GM12878 (cell line): ENCODE data around the gene KCNN3. TPM values are rescaled to one million over a fixed set of nuclear protein-coding genes. Genes with fewer than 3 reads are reported as not detected.

ENCODE experiments used
- ATAC-seq: fragments of 200-7000 bp; cut with Tn5 transposase; 3 replicates; pipeline ENCODE4 v1.9.1; 2020; ENCODE audit warnings: mild to moderate bottlenecking, moderate library complexity
- BruUV-seq: library from RNA; stranded (reverse); fragments of 400-500 nt; replicated peaks from 2 replicates; lab custom pipeline; 2021; lab: Mats Ljungman, UMichigan
- CTCF ChIA-PET: fragments of 300-600 bp; sonication (Branson Sonifier 250); formaldehyde crosslinking; extraction: SDS; loops from one replicate; lab custom pipeline; 2021; ENCODE audit warnings: inconsistent platforms; lab: Yijun Ruan, JAX
- POLR2A ChIA-PET: fragments of 350-600 bp; formaldehyde crosslinking; extraction: SDS; loops from one replicate; lab custom pipeline; 2021; ENCODE audit warnings: inconsistent platforms; lab: Charles Lee
- RAD21 ChIA-PET: fragments of 300-600 bp; sonication (Branson Sonifier 250); formaldehyde crosslinking; loops from one replicate; lab custom pipeline; 2023; ENCODE audit warnings: antibody characterized with exemption; ENCODE audit not compliant: unreplicated experiment; lab: Charles Lee
- SMC1A ChIA-PET: fragments of 300-600 bp; sonication (Branson Sonifier 250); formaldehyde crosslinking; loops from one replicate; lab custom pipeline; 2023; ENCODE audit not compliant: unreplicated experiment, uncharacterized antibody; lab: Charles Lee
- DNase-seq: peaks from one replicate; pipeline ENCODE4 v3.0.0-alpha.2; 2011; ENCODE audit warnings: low read depth, low spot score
- FAIRE-seq: peaks from 3 replicates; lab custom pipeline; 2011; peaks lifted over from hg19 to GRCh38; lab: Jason Lieb, UNC
- H2AFZ ChIP-seq: 2 replicates; pipeline ENCODE4 v1.6.0; 2011; ENCODE audit warnings: low read depth, low read length, control low read depth; ENCODE audit not compliant: control insufficient read depth
- H3K27ac ChIP-seq: 2 replicates; pipeline ENCODE4 v1.5.1; 2011; ENCODE audit warnings: control low read depth; ENCODE audit not compliant: control insufficient read depth, insufficient read depth
- H3K27me3 ChIP-seq, 2 experiments: replicated peaks in 1 of 2; 2 replicates each; pipeline versions ENCODE4 v1.6.0 to v1.6.1; 2011; ENCODE audit warnings: low read length in 1 of 2; ENCODE audit not compliant: control insufficient read depth in 2 of 2, insufficient read depth in 2 of 2
- H3K36me3 ChIP-seq, 2 experiments: 2 replicates each; pipeline ENCODE4 v1.5.1; 2011; ENCODE audit warnings: low read length in 1 of 2; ENCODE audit not compliant: control insufficient read depth in 2 of 2, insufficient read depth in 2 of 2
- H3K4me1 ChIP-seq: 2 replicates; pipeline ENCODE4 v1.6.1; 2011; ENCODE audit warnings: mild to moderate bottlenecking, low read length, moderate library complexity, mixed read lengths; ENCODE audit not compliant: control insufficient read depth, insufficient read depth
- H3K4me2 ChIP-seq: 2 replicates; pipeline ENCODE4 v1.6.0; 2011; ENCODE audit warnings: control low read depth; ENCODE audit not compliant: control insufficient read depth, insufficient read depth
- H3K4me3 ChIP-seq: fragments of 200-600 bp; sonication (generic); 2 replicates; pipeline ENCODE4 v1.5.1; 2016
- H3K79me2 ChIP-seq: 2 replicates; pipeline ENCODE4 v1.6.0; 2011; ENCODE audit warnings: low read length; ENCODE audit not compliant: control insufficient read depth, insufficient read depth
- H3K9ac ChIP-seq: 2 replicates; pipeline ENCODE4 v1.8.0; 2011; ENCODE audit warnings: low read length, control low read depth, mixed read lengths; ENCODE audit not compliant: control insufficient read depth, insufficient read depth
- H3K9me3 ChIP-seq: replicated peaks from 3 replicates; pipeline ENCODE4 v1.5.1; 2011; ENCODE audit warnings: mild to moderate bottlenecking, low read length; ENCODE audit not compliant: control insufficient read depth, insufficient read depth
- H4K20me1 ChIP-seq: 2 replicates; pipeline ENCODE4 v1.6.0; 2011; ENCODE audit not compliant: control insufficient read depth, insufficient read depth
- BHLHE40 ChIP-seq, 2 experiments: fragments of 450-650 bp in 1 of 2; IDR thresholded peaks; 2 replicates each; pipeline ENCODE4 v1.6.1; 2011 to 2017; ENCODE audit warnings: low read depth in 2 of 2, borderline replicate concordance in 1 of 2, improper control_type of control experiment in 1 of 2, low read length in 1 of 2, mild to moderate bottlenecking in 1 of 2
- IKZF1 ChIP-seq: fragments of 450-650 bp; conservative IDR thresholded peaks from 2 replicates; pipeline ENCODE4 v1.6.1; 2017; ENCODE audit warnings: antibody characterized with exemption, mild to moderate bottlenecking
- IKZF2 ChIP-seq, 2 experiments: fragments of 450-650 bp; IDR thresholded peaks; 2 replicates each; pipeline ENCODE4 v1.6.1; 2017; ENCODE audit warnings: mild to moderate bottlenecking in 2 of 2, moderate library complexity in 2 of 2
- NFYB ChIP-seq: IDR thresholded peaks from 2 replicates; pipeline ENCODE4 v1.6.1; 2011; ENCODE audit warnings: low read depth, mild to moderate bottlenecking, low read length, improper control_type of control experiment, moderate library complexity; ENCODE audit not compliant: insufficient read depth
- NR2C1 ChIP-seq: fragments of 450-650 bp; IDR thresholded peaks from 2 replicates; pipeline ENCODE4 v1.6.1; 2017; ENCODE audit warnings: antibody characterized with exemption, mild to moderate bottlenecking, moderate library complexity
- RAD21 ChIP-seq: IDR thresholded peaks from 2 replicates; pipeline ENCODE4 v1.6.1; 2011; ENCODE audit warnings: mild to moderate bottlenecking, low read depth, low read length, moderate library complexity; ENCODE audit not compliant: insufficient read depth
- RUNX3 ChIP-seq: IDR thresholded peaks from 2 replicates; pipeline ENCODE4 v1.6.1; 2012; ENCODE audit warnings: low read length, inconsistent platforms
- SMC3 ChIP-seq: IDR thresholded peaks from 2 replicates; pipeline ENCODE4 v1.6.1; 2011; ENCODE audit warnings: low read length, improper control_type of control experiment, borderline replicate concordance
- ZNF24 ChIP-seq: fragments of 450-650 bp; IDR thresholded peaks from 2 replicates; pipeline ENCODE4 v1.6.1; 2017; ENCODE audit warnings: antibody characterized with exemption, mild to moderate bottlenecking
- ZNF384 ChIP-seq: IDR thresholded peaks from 2 replicates; pipeline ENCODE4 v1.6.1; 2012; ENCODE audit warnings: low read depth, mild to moderate bottlenecking, low read length, improper control_type of control experiment, borderline replicate concordance
- whole genome bisulfite sequencing: methylation state at CpG from one replicate; pipeline ENCODE4 v1.1.6; 2016; ENCODE audit warnings: low lambda C conversion rate; ENCODE audit not compliant: insufficient replicate concordance, insufficient coverage; ENCODE audit errors: missing lambda C conversion rate; 5-methylcytosine and 5-hydroxymethylcytosine counted together
- in situ Hi-C: fragments of 300-500 bp; cut with MboI; formaldehyde crosslinking; loops from 9 replicates; pipeline ENCODE4 v1.14.3; 2018; ENCODE audit warnings: mixed read lengths
- intact Hi-C: fragments of 100-400 bp; cut with micrococcal nuclease; formaldehyde crosslinking; loops from one replicate; pipeline ENCODE4 v1.14.2; 2022; ENCODE audit not compliant: unreplicated experiment
- polyA plus RNA-seq, 11 experiments: library from polyadenylated mRNA; depleted of rRNA in 4 of 11; unstranded in 6 of 11; stranded (reverse) in 5 of 11; fragments of >200 nt; fragmentation: Nextera tagmentation in 4 of 11; fragmentation: Illumina TruSeq in 1 of 11; extraction: Ambion mirVana in 4 of 11; extraction: Trizol in 1 of 11; gene quantifications; 1 replicate in 1 of 11; 2 replicates in 10 of 11; pipeline versions ENCODE4 v1.2.1 to v1.2.3, GENCODE V29; 2011 to 2016; ENCODE audit warnings: inconsistent platforms in 2 of 11, missing spikeins in 2 of 11, low read depth in 1 of 11
- total RNA-seq, 4 experiments: library from RNA; depleted of rRNA in 3 of 4; stranded (reverse); fragments of >200 nt in 3 of 4; fragmentation: Illumina TruSeq in 1 of 4; extraction: Trizol in 1 of 4; gene quantifications; 2 replicates each; pipeline versions ENCODE4 v1.2.1 to v1.2.3, GENCODE V29; 2013 to 2021
- TF ChIP-seq, protein P1 (sequence below): IDR thresholded peaks from 2 replicates; pipeline ENCODE4 v1.6.1; 2012; ENCODE audit warnings: mild to moderate bottlenecking, low read depth, low read length
- TF ChIP-seq, protein P2 (sequence below), 3 experiments: IDR thresholded peaks in 2 of 3; conservative IDR thresholded peaks in 1 of 3; 2 replicates each; pipeline ENCODE4 v1.5.1; 2011; ENCODE audit warnings: low read depth in 3 of 3, low read length in 3 of 3, mild to moderate bottlenecking in 3 of 3, control low read depth in 2 of 3, moderate library complexity in 2 of 3, inconsistent platforms in 1 of 3, mixed read lengths in 1 of 3; ENCODE audit not compliant: control insufficient read depth in 2 of 3, insufficient read depth in 1 of 3; ENCODE audit errors: extremely low read depth in 1 of 3
- TF ChIP-seq, protein P3 (sequence below): IDR thresholded peaks from 2 replicates; pipeline ENCODE4 v1.6.1; 2011; ENCODE audit warnings: low read depth, low read length, improper control_type of control experiment, borderline replicate concordance

The KCNN3 gene
- total and polyA plus RNA-seq, 10 of the 15 experiments (the other 5 are each of a cell fraction or from before 2014, with no cell fraction given): 3.5 to 26.4 (median 14.9) TPM

DNA sequence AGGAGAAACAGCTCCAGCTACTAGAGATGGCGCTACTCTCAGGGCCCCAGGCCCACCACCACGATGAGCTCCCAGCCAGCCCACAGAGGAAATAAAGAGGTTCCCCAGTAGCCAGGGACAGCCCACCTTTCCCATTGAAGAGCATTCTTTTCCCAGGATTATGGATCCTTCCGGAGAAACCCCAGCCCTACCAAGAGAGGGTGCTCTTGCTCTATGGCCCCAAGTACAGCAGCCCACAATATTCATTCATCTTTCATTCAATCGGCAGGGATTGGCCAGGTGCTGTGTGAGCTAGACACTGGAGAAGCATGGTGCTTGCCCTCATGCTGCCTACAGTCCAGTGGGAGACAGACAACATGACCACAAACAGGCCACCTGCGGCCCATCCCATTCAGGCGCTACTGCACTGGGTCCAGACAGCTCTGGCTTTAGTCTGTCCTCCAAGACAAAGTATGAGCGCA lies 36.6 kb upstream of the KCNN3 start:
- Histone ChIP-seq H3K9ac (no peak overlapping the region), H3K4me2 (no peak overlapping the region), H3K36me3 (no peaks in the 10 kb centered on the region), H3K79me2 (no peaks in the 10 kb centered on the region), H3K27me3 (no peaks in the 10 kb centered on the region), H3K27ac (no peak overlapping the region), H4K20me1 (no peaks in the 10 kb centered on the region), H2AFZ (no peak overlapping the region), H3K4me3 (no peak overlapping the region), H3K4me1 (no peaks in the 10 kb centered on the region), H3K9me3 (no peaks in the 10 kb centered on the region; the same call in 2 of the 3 replicates)
- ChIA-PET POLR2A (interaction anchor here (0.6 to 1.5 kb wide), 2 partner anchors 30 to 367 kb away, joined by 3 to 6 read pairs; partner anchors contain the start of gene PMVK), CTCF (interaction anchor here (1.3 to 1.6 kb wide), 3 partner anchors 15 to 110 kb away, joined by 3 to 6 read pairs (median 3); no protein-coding TSS in a partner anchor), SMC1A (interaction anchor here (1.8 kb wide), 1 partner anchor 45 kb away, joined by 3 read pairs; no protein-coding TSS in a partner anchor), RAD21 (interaction anchor here (0.6 to 0.8 kb wide), 2 partner anchors 104 to 145 kb away, joined by 3 to 4 read pairs; partner anchors contain the start of gene ADAM15)
- no peak for DNase-seq
- intact Hi-C loops (no loop called here), in situ Hi-C loops (no loop called here)
- 77% methylated on average over 7 of the region's 7 CpGs for WGBS
- FAIRE-seq: no peak
- ATAC-seq: no peak
- TF ChIP-seq RUNX3 (no peak), SMC3 (peak; percentile 28; the same call in 1 of the 2 replicates), RAD21 (peak; percentile 41), NR2C1 (no peak), NFYB (no peak), BHLHE40 (IDR thresholded peaks at IDR 0.05; ENCODE audit: borderline replicate concordance in 1 of 2, low read depth in 2 of 2, low read length in 1 of 2) (no peak), IKZF2 (IDR thresholded peaks at IDR 0.05) (peak in 1 of 2 experiments; percentile 46; a peak in 1 of 4 replicates), ZNF24 (no peak), ZNF384 (no peak), IKZF1 (peak; percentile 49; the same call in 1 of the 2 replicates)
- TF ChIP-seq, protein P1, sequence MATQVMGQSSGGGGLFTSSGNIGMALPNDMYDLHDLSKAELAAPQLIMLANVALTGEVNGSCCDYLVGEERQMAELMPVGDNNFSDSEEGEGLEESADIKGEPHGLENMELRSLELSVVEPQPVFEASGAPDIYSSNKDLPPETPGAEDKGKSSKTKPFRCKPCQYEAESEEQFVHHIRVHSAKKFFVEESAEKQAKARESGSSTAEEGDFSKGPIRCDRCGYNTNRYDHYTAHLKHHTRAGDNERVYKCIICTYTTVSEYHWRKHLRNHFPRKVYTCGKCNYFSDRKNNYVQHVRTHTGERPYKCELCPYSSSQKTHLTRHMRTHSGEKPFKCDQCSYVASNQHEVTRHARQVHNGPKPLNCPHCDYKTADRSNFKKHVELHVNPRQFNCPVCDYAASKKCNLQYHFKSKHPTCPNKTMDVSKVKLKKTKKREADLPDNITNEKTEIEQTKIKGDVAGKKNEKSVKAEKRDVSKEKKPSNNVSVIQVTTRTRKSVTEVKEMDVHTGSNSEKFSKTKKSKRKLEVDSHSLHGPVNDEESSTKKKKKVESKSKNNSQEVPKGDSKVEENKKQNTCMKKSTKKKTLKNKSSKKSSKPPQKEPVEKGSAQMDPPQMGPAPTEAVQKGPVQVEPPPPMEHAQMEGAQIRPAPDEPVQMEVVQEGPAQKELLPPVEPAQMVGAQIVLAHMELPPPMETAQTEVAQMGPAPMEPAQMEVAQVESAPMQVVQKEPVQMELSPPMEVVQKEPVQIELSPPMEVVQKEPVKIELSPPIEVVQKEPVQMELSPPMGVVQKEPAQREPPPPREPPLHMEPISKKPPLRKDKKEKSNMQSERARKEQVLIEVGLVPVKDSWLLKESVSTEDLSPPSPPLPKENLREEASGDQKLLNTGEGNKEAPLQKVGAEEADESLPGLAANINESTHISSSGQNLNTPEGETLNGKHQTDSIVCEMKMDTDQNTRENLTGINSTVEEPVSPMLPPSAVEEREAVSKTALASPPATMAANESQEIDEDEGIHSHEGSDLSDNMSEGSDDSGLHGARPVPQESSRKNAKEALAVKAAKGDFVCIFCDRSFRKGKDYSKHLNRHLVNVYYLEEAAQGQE: no peak
- TF ChIP-seq, protein P2, sequence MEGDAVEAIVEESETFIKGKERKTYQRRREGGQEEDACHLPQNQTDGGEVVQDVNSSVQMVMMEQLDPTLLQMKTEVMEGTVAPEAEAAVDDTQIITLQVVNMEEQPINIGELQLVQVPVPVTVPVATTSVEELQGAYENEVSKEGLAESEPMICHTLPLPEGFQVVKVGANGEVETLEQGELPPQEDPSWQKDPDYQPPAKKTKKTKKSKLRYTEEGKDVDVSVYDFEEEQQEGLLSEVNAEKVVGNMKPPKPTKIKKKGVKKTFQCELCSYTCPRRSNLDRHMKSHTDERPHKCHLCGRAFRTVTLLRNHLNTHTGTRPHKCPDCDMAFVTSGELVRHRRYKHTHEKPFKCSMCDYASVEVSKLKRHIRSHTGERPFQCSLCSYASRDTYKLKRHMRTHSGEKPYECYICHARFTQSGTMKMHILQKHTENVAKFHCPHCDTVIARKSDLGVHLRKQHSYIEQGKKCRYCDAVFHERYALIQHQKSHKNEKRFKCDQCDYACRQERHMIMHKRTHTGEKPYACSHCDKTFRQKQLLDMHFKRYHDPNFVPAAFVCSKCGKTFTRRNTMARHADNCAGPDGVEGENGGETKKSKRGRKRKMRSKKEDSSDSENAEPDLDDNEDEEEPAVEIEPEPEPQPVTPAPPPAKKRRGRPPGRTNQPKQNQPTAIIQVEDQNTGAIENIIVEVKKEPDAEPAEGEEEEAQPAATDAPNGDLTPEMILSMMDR (IDR thresholded peaks at IDR 0.05 in 2 of 3, conservative IDR thresholded peaks at IDR 0.05 in 1 of 3; ENCODE audit: control insufficient read depth in 2 of 3, extremely low read depth in 1 of 3, insufficient read depth in 1 of 3, low read depth in 3 of 3, low read length in 3 of 3): peak; percentile 25 to 42 (median 42); a peak in 4 of 6 replicates
- TF ChIP-seq, protein P3, sequence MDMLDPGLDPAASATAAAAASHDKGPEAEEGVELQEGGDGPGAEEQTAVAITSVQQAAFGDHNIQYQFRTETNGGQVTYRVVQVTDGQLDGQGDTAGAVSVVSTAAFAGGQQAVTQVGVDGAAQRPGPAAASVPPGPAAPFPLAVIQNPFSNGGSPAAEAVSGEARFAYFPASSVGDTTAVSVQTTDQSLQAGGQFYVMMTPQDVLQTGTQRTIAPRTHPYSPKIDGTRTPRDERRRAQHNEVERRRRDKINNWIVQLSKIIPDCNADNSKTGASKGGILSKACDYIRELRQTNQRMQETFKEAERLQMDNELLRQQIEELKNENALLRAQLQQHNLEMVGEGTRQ: no peak
- BruUV-seq: no TSS peak
